DMS79 (cell line): Measurements from ENCODE around the gene CYP46A1.
"Not testable (repeated sequence)": the region's sequence is repeated elsewhere in the genome, so short reads cannot be mapped to it uniquely, and the experiment has no call there.

Experiments
- DNase-seq: peaks from one replicate; lab custom pipeline; 2025; lab: John Stamatoyannopoulos, UW

CYP46A1 gene

GRCh38 chr14:99683619-99684409 is at the start of gene CYP46A1:
CYP46A1 (plus strand) TSS chr14:99684298; CDS start chr14:99684418, 120 bp downstream.
- peak; percentile 97 for DNase-seq

GRCh38 chr14:99634443-99634842 is 49.7 kb upstream of the CYP46A1 start:
- DNase-seq = no peak

- DNase-seq = no peak
Measured at GRCh38 chr14:99635116-99635515, 49.0 kb upstream of the CYP46A1 start.

GRCh38 chr14:99636487-99636886 is 47.6 kb upstream of the CYP46A1 start:
- DNase-seq = no peak

- no peak for DNase-seq
Measured at GRCh38 chr14:99637624-99638023, 46.5 kb upstream of the CYP46A1 start.

GRCh38 chr14:99642771-99643170 is 41.3 kb upstream of the CYP46A1 start:
- DNase-seq = not testable (repeated sequence)

- no peak for DNase-seq
Measured at GRCh38 chr14:99643343-99643742, 40.8 kb upstream of the CYP46A1 start.

- DNase-seq = no peak
Measured at GRCh38 chr14:99644035-99644587, 40.0 kb upstream of the CYP46A1 start.

- no peak for DNase-seq
Measured at GRCh38 chr14:99644723-99645544, 39.2 kb upstream of the CYP46A1 start, which contains the start of gene HHIPL1. HHIPL1 (plus strand) TSS chr14:99645129; CDS start chr14:99645208, 79 bp downstream.

- DNase-seq = no peak
Measured at GRCh38 chr14:99645545-99646505, 38.3 kb upstream of the CYP46A1 start.

- no peak for DNase-seq
Measured at GRCh38 chr14:99647411-99647810, 36.7 kb upstream of the CYP46A1 start.

- no peak for DNase-seq
Measured at GRCh38 chr14:99648027-99648784, 35.9 kb upstream of the CYP46A1 start.

- DNase-seq = no peak
Measured at GRCh38 chr14:99649219-99649618, 34.9 kb upstream of the CYP46A1 start.

GRCh38 chr14:99649643-99650042 is 34.5 kb upstream of the CYP46A1 start:
- DNase-seq = no peak

GRCh38 chr14:99650189-99650588 is 33.9 kb upstream of the CYP46A1 start:
- DNase-seq = no peak

- no peak for DNase-seq
Measured at GRCh38 chr14:99651953-99652746, 31.9 kb upstream of the CYP46A1 start.

- DNase-seq = no peak
Measured at GRCh38 chr14:99654235-99654985, 29.7 kb upstream of the CYP46A1 start.

- DNase-seq = no peak
Measured at GRCh38 chr14:99655521-99655920, 28.6 kb upstream of the CYP46A1 start.

GRCh38 chr14:99656171-99656570 is 27.9 kb upstream of the CYP46A1 start:
- DNase-seq = no peak
